HepG2 (cell line): Measurements from ENCODE around the gene TMEM200A. TPM values are rescaled to one million over a fixed set of nuclear protein-coding genes. Genes with fewer than 3 reads are reported as not detected.

Source experiments
- ARID3A ChIP-seq: IDR thresholded peaks from 2 replicates; pipeline ENCODE4 v1.6.1; 2012; ENCODE audit warnings: low read depth, low read length, improper control_type of control experiment
- ARID4A ChIP-seq: sonication (generic); formaldehyde crosslinking; IDR thresholded peaks from 2 replicates; pipeline ENCODE4 v1.5.0; 2020; ENCODE audit warnings: mild to moderate bottlenecking, missing genetic modification reagents, borderline replicate concordance
- CHD4 ChIP-seq: fragments of 200-600 bp; sonication (generic); IDR thresholded peaks from 2 replicates; pipeline ENCODE4 v1.7.0; 2017; ENCODE audit warnings: mild to moderate bottlenecking, low read length, borderline replicate concordance
- HBP1 ChIP-seq: IDR thresholded peaks from 2 replicates; pipeline ENCODE4 v1.6.1; 2016; ENCODE audit warnings: low read depth, control low read depth
- KDM2A ChIP-seq: sonication (generic); formaldehyde crosslinking; IDR thresholded peaks from 2 replicates; pipeline ENCODE4 v1.4.0; 2020; ENCODE audit warnings: low read depth, missing genetic modification reagents, borderline replicate concordance
- MATR3 ChIP-seq: sonication (generic); formaldehyde crosslinking; IDR thresholded peaks from 2 replicates; pipeline ENCODE4 v1.4.0; 2020; ENCODE audit warnings: missing genetic modification reagents
- NFE2L1 ChIP-seq: sonication (generic); formaldehyde crosslinking; IDR thresholded peaks from 2 replicates; pipeline ENCODE4 v1.4.0; 2020; ENCODE audit warnings: missing genetic modification reagents, mild to moderate bottlenecking, borderline replicate concordance
- PHF8 ChIP-seq: sonication (generic); formaldehyde crosslinking; IDR thresholded peaks from 2 replicates; pipeline ENCODE4 v1.5.0; 2020; ENCODE audit warnings: missing genetic modification reagents
- REST ChIP-seq, 2 experiments: IDR thresholded peaks; 2 replicates each; pipeline ENCODE4 v1.6.1; 2011 to 2012; ENCODE audit warnings: low read length in 2 of 2, borderline replicate concordance in 1 of 2, low read depth in 1 of 2, mild to moderate bottlenecking in 1 of 2, moderate library complexity in 1 of 2
- RFXANK ChIP-seq: IDR thresholded peaks from 2 replicates; pipeline ENCODE4 v1.6.1; 2016
- SNAPC2 ChIP-seq: sonication (generic); formaldehyde crosslinking; IDR thresholded peaks from 2 replicates; pipeline ENCODE4 v1.8.1; 2022; ENCODE audit warnings: mild to moderate bottlenecking, missing genetic modification reagents
- ZNF350 ChIP-seq: sonication (generic); formaldehyde crosslinking; IDR thresholded peaks from 2 replicates; pipeline ENCODE4 v1.4.0; 2020; ENCODE audit warnings: mild to moderate bottlenecking, low read depth, missing genetic modification reagents, borderline replicate concordance
- ZNF691 ChIP-seq: sonication (generic); formaldehyde crosslinking; IDR thresholded peaks from 2 replicates; pipeline ENCODE4 v1.4.0; 2020; ENCODE audit warnings: missing genetic modification reagents, low read depth, mild to moderate bottlenecking, borderline replicate concordance
- ZNF773 ChIP-seq: sonication (generic); formaldehyde crosslinking; IDR thresholded peaks from 2 replicates; pipeline ENCODE4 v1.4.0; 2020; ENCODE audit warnings: missing genetic modification reagents, borderline replicate concordance
- polyA plus RNA-seq, 8 experiments: library from polyadenylated mRNA; depleted of rRNA in 3 of 8; stranded (reverse) in 7 of 8; unstranded in 1 of 8; fragments of >200 nt; fragmentation: Illumina TruSeq in 4 of 8; extraction: Trizol in 4 of 8; gene quantifications; 2 replicates each; pipeline versions ENCODE4 v1.2.1 to v1.2.3, GENCODE V29; 2011 to 2016; ENCODE audit warnings: low read depth in 4 of 8, missing spikeins in 1 of 8, mixed read lengths in 1 of 8; ENCODE audit not compliant: insufficient read depth in 1 of 8
- total RNA-seq, 5 experiments: library from RNA; depleted of rRNA; stranded (reverse); fragments of >200 nt; fragmentation: Illumina TruSeq; extraction: Trizol; gene quantifications; 2 replicates each; pipeline ENCODE4 v1.2.3, GENCODE V29; 2016; ENCODE audit warnings: low read depth in 1 of 5

Gene TMEM200A
- total and polyA plus RNA-seq, 2 of the 13 experiments (the other 11 are each of a cell fraction or from before 2014, with no cell fraction given) = 0.34 TPM; not detected in 1

- TF ChIP-seq ARID4A = peak; percentile 37; the same call in 1 of the 2 replicates
- TF ChIP-seq SNAPC2 (CRISPR knock-in tag) = no peak
- TF ChIP-seq REST (IDR thresholded peaks at IDR 0.05; ENCODE audit: borderline replicate concordance in 1 of 2, low read depth in 1 of 2, low read length in 2 of 2) = peak; percentile 9 to 61; a peak in 2 of 4 replicates
- 0 out of 2 replicates have a peak, but pooled peaks have one; percentile 43 for TF ChIP-seq ZNF691 (CRISPR knock-in tag)
- no peak for TF ChIP-seq HBP1 (CRISPR knock-in tag)
- TF ChIP-seq PHF8 = 0 out of 2 replicates have a peak, but pooled peaks have one; percentile 15
- TF ChIP-seq ARID3A = no peak
- no peak for TF ChIP-seq RFXANK
- TF ChIP-seq ZNF350 (CRISPR knock-in tag) = peak; percentile 58; the same call in 1 of the 2 replicates
- no peak for TF ChIP-seq CHD4
- no peak for TF ChIP-seq ZNF773
- TF ChIP-seq NFE2L1 (CRISPR knock-in tag) = no peak
- peak; percentile 84; the same call in 1 of the 2 replicates for TF ChIP-seq KDM2A (CRISPR knock-in tag)
- TF ChIP-seq MATR3 (CRISPR knock-in tag) = no peak
Observed at GRCh38 chr6:130365166-130366106, at the start of gene TMEM200A (continued).
